ENCODE data around the gene SERPING1. TPM values are rescaled to one million over a fixed set of nuclear protein-coding genes. Genes with fewer than 3 reads are reported as not detected.

SERPING1 gene
- total and polyA plus RNA-seq, 2 donors (not counting 3 experiments of a cell fraction or from before 2014, with no cell fraction given) = 0.30 TPM; not detected in 1

- DNase-seq (ENCODE audit: low read depth, low spot score) = peak; percentile 42
- Histone ChIP-seq H3K27ac (ENCODE audit: insufficient read depth, low read depth, low read length) (no peak overlapping the region), H3K36me3 (ENCODE audit: control insufficient read depth in 2 of 2, extremely low read depth in 1 of 2, insufficient read depth in 2 of 2, low read length in 2 of 2) (no peaks in the 10 kb centered on the region), H4K20me1 (replicated peaks; ENCODE audit: control insufficient read depth, extremely low read depth, insufficient read depth, low read length) (no peaks in the 10 kb centered on the region), H3K79me2 (ENCODE audit: control insufficient read depth, insufficient read depth, low read length) (peaks cover 18% of the 10 kb centered on the region), H3K27me3 (ENCODE audit: control insufficient read depth in 2 of 2, insufficient read depth in 2 of 2, low read length in 2 of 2) (peaks cover 0 to 2% of the 10 kb centered on the region in 2 experiments), H2AFZ (ENCODE audit: low read depth, low read length) (no peak overlapping the region), H3K4me3 (replicated peaks in 1 of 3; ENCODE audit: insufficient read depth in 1 of 3, low read depth in 1 of 3, low read length in 3 of 3) (peak overlapping the region; percentile 55 to 87 (median 74)), H3K9ac (replicated peaks; ENCODE audit: extremely low read depth, insufficient read depth, low read length) (peak overlapping the region; percentile 89), H3K4me1 (ENCODE audit: control insufficient read depth, extremely low read depth, insufficient read depth, low read length) (peaks cover 24% of the 10 kb centered on the region), H3K9me1 (replicated peaks; ENCODE audit: control insufficient read depth, extremely low read depth, insufficient read depth, low read length) (no peaks in the 10 kb centered on the region), H3K4me2 (ENCODE audit: insufficient read depth, low read length) (peak overlapping the region; percentile 92), H3K9me3 (replicated peaks; ENCODE audit: control insufficient read depth, insufficient read depth, low read length) (no peaks in the 10 kb centered on the region)
- intact Hi-C loops (cut with micrococcal nuclease) = loop anchor here (2.0 kb wide), 1 partner anchor 215 kb away; no protein-coding TSS in a partner anchor
- ChIA-PET CTCF (interaction anchor here (0.9 to 4.2 kb wide), 13 partner anchors 13 to 294 kb away, joined by 3 to 154 read pairs (median 4); partner anchors contain the start of genes RTN4RL2, TIMM10 and UBE2L6), POLR2A (interaction anchor here (0.6 kb wide), 1 partner anchor 367 kb away, joined by 3 read pairs; no protein-coding TSS in a partner anchor)
- no TSS peak for BruUV-seq (replicated peaks)
- dilution Hi-C loops (cut with MboI; ENCODE audit: extremely low pct_ligation_motif_present, low sequenced_read_pairs) = no loop called here
- FAIRE-seq = peak; percentile 48
- no peak for TF ChIP-seq FOS (IDR thresholded peaks at IDR 0.05; ENCODE audit: borderline replicate concordance, insufficient read depth, low read length)
- peak in 1 of 2 donors; percentile 16 for TF ChIP-seq CTCF (IDR thresholded peaks at IDR 0.05; ENCODE audit: extremely low read depth in 1 of 2, insufficient read depth in 1 of 2, low read depth in 1 of 2, low read length in 2 of 2)
- TF ChIP-seq JUN (IDR thresholded peaks at IDR 0.05; ENCODE audit: borderline replicate concordance, insufficient read depth, insufficient read length, low read depth) = no peak
Measured at GRCh38 chr11:57639321-57640067, 42.0 kb downstream of the SERPING1 start.

Data from endothelial cell of umbilical vein (primary cell).